Measurements from ENCODE around the gene KCNK2.

The KCNK2 gene, protein sequence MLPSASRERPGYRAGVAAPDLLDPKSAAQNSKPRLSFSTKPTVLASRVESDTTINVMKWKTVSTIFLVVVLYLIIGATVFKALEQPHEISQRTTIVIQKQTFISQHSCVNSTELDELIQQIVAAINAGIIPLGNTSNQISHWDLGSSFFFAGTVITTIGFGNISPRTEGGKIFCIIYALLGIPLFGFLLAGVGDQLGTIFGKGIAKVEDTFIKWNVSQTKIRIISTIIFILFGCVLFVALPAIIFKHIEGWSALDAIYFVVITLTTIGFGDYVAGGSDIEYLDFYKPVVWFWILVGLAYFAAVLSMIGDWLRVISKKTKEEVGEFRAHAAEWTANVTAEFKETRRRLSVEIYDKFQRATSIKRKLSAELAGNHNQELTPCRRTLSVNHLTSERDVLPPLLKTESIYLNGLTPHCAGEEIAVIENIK

DNA sequence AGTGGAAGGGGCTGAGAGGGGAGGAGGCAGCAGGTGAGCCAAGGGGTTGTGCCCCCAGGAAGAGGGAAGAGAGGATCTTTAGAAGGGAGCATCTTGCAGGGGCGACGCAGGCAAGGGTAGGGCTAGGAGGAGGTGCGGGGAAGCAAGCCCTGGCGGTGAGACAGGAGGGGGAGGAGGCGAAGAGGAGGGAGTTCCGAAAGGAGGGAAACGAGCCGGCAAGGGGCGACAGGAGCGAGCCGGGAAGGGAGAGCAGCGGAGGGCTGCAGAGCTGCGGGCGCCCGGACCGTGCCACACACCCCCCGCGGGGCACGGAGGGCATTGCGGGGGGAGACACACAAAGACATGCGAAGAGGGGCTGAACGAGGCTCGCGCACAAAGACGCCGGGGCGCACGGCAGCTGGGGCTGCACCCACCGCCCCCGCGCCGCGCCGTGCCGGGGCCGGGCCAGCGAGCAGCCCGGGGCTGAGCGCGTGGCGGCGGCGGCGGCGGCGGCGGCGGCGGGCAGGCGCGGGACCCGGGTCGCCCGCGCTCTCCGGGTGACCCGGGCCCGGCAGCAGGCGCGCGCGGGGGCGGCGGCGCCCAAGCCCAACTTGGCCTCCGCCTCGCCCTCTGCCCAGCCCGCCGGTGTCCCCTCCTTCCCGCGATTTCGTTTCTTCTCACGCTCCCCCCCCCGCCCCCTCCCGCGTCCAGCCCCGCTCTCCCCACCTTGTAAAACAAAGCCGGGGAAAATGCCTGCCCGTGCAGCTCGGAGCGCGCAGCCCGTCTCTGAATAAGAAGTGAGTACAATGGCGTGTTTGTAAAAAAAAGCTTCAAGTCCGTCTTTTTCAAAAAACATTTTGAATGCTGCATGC, at the start of gene KCNK2:
KCNK2 (plus strand) TSS at position 206 of the 851 bp plus-strand sequence. CDS start 649 bp downstream, outside the sequence.
- DNase-seq: no peak

DNA sequence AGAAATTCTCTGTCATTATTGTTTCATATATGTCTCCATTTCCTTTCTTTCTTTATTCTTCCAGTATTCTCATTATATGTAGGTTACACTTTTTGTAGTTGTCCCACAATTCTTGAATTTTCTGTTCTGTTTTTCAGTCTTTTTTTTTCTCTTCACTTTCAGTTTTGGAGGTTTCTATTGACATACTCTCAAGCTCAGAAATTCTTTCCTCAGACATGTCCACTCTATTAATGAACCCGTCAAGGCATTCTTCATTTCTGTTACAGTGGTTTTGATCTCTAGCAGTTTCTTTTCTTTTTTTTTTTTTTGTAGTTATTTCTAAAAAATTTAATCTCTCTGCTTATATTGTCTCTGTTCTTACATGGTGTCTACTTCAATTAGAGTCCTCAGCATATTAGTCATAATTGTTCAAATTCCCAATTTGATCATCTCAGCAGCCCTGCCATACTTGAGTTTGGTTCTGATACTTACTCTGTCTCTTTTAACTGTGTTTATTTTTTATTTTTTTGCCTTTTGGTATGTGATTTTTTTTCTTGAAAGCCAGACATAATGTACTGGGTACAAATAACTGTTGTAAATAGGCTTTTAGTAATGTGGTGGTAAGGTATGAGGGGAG, 49.5 kb upstream of the KCNK2 start:
- no peak for DNase-seq

DNA sequence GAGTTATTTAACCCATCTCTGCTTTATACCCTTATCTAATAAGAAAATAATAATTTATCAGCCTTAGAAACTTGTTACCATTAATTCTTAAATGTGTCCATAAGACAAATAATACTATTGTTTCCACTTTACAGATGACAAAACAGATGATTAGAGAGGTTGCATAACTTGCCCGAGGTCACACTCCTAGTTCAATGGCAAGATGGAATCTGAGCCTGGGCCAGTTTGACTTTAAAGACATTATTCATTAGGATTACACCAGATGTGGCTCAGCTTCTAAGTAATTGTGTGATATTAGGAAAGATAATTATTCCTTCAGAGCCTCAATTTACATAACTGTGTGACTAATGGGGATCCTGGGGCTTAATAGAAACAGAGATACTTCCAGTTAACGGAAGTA, 42.3 kb upstream of the KCNK2 start:
- DNase-seq: no peak

DNA sequence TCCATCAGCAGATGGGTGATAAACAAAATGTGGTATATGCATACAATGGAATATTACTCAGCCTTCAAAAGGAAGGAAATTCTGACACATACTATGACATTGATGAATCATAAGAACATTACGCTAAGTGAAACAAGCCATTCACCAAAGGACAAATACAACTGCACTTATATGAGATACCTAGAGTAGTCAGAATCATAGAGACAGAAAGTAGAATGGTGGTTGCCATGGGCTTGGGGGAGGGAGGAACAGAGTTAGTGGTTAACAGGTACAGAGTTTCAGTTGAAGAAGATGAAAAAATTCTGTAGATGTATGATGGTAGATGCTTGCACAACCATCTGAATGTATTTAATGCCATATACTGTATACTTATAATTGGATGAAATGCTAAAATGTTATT, 39.1 kb upstream of the KCNK2 start:
- DNase-seq: no peak

DNA sequence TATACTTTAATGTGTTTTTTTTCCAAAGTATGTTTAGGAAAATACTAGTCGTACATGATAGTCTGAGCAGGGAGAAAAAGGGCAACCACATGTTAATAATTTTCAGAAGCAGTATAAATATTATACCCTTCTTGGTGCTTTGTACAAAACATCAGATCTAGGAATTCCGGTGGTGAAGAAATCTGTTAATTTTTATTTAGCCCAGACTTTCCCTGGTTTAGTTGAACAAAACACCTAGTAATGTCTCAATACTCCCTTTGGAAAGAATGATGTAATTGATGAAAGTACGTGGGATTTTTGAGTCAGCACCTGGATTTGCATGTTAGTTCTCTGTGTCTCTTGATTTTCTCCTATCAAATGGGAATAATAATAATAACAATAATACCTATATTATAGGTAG, 38.4 kb upstream of the KCNK2 start:
- DNase-seq: no peak

DNA sequence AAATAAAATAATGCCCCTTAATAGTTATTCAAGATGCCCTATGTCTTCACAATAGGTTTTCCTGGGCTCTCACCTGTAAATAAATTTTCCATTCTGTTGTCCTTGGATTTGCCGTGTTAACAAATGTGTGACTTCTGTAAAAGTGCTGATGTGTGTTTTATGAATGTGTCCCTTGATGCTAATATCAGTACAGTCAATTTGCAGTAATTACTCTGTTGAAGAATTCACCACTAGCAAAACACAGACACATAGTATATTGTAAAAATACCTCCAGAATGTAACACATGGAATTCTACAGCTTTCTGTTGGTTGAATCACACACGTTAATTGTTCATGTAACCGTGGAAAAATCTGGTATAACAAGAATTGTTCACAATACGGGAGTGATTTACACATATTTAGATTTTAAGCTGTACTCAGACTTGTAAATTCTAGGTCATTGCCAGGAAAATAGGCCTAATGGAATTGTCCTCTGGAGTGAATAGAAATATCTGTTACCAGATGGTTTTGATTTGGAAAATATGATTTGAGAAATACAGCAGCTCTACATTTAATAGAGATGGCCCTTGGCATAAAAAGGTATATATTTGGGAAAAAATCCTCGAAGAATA, 36.7 kb upstream of the KCNK2 start:
- DNase-seq: no peak

DNA sequence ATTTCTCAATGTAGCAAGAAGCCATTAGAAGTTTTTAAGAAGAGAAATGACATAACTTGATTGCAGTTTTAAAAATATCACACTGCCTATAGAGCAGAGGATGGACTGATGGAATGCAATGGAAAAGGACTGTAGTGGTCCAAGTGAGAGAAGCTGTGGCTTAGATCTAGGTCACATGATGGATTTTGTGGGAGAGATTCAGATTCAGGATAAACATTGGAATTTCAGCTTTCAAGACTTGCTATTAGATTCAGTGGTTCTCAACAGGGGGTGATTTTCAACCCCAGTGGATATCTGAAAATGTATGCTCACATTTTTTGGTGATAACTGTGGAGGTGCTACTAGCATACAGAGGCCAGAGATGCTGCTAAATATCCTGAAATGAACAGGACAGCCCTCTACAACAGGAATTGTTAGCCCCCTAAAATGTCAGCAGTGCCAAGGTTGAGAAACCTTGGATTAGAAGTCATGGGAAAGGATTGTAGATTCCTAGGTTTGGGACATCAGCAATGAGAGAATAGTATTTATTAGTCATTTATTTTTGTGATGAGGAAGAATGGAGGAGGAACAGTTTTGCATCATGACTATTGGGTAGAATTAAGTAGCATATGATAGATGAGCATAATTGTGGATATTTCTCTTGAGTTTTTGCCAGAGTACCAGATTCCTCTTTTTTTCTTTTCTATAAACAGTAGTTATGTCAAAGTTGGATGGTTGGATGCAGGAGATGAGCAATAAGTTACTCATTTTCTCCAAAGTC, 30.1 kb upstream of the KCNK2 start:
- no peak for DNase-seq

DNA sequence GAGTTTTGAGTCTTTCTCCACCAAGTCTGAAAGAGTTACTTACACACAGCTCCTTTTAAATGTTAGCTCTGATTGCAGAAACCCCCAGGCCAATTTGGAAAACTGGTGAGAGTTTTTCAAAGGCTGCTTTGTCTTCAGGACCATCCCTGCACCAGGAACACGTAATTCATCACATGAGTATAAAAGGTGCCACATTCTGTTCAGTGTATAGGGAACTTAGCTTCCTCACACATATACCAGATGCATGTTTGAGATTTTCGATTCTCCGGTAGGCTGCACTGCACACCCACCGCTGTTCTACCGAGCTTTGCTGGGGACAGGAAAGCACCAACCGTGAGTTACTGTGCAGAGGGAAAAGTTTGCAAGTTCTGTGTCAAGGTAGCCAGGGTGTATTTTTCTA, 28.3 kb upstream of the KCNK2 start:
- no peak for DNase-seq

DNA sequence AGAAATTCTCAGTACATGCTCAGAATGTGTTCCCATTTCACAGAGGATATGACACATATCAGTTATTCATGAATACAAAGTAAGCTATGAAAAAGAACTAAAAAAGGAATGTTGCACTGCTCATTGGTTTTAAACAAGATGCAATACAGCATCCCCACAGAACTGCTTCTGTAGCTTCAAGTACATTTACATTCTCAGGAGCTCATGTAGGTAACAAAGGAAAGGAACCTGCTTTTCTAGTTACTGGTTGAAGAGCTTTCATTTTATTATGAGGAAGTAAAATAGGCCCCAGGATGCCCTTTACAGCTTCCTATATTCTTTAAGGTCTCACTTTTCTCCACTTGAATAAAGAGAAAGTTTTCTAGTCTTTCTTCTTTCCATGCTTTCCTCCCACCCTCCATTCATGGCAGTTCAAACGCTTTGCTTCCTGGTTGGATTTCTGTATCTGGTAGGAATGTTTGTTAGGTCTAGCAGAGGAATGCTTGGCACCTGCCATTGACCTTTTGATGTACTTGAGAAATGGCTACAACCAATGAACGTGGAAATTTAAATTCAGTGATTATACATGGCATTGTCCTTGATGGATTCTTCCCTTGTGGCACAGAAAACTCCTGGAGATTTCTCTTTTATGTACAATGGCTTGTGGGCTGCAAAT, 27.1 kb upstream of the KCNK2 start:
- DNase-seq: no peak

DNA sequence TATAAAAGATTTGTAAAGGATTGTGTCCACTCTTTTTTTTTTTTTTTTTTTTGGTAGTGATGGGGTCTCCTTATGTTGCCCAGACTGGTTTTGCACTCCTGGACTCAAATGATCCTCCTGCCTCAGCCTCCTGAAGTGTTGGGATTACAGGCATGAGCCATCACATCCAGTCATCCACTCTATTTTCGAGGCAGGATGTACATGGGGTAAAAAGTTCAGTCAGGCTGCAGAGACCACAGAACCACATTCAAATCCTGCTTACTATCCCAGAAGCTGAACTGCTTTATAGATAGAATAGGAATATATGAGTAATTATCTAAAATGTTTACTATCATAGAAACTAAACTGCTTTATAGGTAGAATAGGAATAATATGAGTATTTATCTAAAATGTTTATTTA, 26.0 kb upstream of the KCNK2 start:
- DNase-seq: no peak

DNA sequence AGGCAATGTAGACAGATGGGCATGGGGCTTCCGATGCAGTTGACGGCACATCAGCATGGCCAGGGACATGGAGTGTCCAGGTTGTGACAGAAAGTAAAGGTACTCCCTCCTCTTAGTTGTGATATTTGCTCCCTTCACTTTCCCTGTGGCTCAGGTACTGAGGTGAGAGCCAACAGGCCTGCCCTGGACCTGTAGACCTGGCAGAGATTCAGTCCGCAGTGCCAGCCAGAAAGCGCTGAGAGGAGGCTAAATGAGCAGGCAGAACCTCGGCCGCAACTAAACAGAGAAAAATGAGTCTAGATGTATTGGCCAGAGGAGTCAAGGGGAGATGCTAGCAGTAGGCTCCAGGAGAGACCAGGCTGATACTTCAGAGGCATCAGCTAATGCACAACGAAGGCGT, 22.6 kb upstream of the KCNK2 start:
- DNase-seq: no peak

DNA sequence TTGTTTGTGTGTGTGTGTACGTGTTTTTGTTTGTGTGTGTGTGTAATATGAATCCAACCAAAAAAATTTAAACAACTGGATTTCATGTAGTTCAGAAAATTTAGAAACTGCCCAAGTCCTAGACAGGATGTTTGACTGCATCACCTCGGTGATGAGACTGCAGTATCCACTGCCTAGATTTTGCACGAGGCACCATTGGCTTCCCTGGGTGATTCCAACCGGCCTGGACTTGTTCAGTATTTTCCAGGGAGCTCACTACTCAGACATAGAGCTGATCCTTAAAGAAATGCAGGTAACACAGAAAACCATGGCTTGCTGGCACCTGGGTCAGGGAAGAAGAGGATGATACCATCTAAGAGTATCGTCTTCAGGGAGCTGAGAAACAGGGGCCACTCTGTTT, 18.2 kb upstream of the KCNK2 start:
- DNase-seq: no peak

DNA sequence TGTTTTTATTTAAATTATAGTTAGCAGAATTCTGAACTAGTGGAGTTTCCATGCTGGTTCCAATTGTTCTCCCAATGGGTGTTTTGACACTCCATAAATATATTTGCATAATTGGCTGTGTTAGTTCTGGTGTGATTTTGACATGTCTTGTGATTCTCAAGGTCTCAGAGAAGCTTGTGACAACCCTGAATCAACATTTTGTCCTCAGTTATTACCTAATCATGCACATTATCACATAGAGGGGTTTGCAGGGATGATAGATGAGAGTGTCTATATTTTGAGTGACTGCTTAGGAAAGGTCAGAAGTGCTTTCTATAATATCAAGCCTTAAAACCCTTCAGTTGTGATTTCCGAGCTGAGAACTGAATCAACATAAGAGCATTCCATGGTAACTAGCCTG, 11.5 kb upstream of the KCNK2 start:
- DNase-seq: no peak

DNA sequence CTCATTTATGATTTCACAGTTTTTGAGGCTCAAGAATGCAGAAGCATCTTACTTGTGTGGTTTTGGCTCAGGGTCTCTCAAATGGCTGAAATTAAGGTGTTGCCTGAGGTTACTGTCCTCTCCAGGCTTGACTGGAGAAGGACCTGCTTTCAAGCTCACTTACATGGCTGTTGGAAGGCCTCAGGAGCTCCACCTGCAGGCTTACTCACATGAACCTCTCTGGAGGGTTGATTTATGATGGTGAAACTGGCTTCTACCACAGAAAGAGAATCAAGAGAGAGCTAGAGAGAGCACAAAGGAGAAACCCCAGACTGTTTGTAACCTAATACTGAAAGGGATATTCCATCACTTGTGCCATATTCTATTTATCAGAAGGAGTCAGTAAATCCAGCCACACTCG, 6.2 kb upstream of the KCNK2 start:
- no peak for DNase-seq

DNA sequence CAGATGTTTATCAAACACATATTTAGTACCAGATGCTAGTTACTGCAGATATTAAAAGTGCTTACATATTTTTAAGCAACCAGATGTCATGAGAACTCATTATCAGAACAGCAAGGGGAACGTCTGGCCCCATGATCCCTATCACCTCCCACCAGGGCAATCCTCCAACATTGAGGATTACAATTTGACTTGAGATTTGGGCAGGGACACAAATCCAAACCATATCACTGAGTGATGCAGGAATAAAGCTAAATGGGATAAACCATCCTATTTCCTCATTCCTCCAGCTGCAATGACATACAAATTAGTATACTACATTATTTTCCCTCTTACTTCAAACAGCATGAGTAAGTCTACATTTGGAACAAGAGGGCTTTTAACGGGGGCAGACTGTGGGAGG, 3.1 kb upstream of the KCNK2 start:
- DNase-seq: no peak

DNA sequence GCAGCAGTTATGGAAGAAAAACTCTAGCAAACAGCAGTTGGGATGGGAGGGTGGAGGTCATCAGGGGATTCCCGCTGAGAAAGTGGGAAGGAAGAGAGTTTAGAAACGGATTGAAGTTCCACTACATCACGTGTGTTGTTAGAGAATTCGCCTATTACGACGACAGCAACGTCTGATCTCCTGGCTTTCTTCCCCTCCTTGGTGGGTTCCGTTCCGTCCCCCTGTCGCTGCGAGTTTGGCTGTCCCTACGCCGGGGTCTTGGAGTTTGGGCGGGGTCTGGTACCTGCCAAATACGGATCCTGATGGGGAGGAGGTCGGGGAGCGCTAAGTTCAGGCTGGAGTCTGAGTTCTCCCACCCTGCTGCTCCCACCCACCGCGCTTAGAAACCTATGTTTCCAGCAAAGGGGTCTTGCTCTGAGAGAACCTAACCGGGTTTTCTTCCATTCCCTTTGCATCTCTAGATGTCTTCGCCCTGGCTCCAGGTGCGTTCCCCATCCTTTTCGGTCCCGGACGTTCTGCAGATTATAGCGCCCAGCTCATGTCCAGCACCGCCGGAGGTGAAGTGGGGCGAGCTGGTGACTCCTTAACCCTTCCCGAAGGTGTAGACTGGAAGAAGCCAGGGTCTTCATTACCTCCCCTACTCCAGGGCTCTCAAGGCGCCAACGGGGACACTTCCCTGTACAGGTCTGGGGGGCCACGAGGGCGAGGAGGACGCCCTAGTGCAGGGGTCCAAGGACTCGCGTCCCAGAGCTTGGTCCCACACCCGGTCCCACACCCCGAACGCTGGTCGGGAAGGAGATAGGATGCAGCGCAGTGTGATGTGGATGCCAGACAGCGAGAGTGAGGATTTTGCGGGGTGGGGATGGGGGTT, 641 bp upstream of the KCNK2 start:
- DNase-seq: no peak

DNA sequence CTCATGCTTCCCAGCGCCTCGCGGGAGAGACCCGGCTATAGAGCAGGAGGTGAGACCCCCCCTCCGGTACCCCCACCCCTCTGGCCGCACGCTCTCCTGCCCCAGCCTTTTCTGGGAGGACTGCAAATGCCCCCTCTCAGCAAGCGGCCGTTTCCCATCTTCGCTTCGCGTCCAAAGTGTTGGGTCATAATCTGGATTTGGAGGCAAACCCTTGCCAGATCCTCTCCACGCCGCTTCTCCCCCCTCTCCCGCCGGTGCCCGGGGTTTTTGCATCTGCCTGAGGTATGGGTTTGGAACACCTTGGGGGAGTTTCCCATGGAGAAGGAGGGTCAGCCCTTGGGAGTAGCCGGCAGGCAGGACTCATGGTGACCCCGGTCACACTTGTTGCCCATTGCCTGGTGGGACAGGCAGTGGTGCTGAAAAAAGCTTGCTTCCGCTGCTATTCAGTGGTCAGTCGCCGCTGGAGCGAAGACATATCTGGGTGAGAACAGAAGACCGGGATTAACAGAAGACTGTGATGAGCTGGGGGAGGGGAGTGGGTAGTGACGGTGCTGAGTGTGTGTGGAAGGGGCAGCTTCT, 935 bp downstream of the KCNK2 start:
- DNase-seq: no peak

DNA sequence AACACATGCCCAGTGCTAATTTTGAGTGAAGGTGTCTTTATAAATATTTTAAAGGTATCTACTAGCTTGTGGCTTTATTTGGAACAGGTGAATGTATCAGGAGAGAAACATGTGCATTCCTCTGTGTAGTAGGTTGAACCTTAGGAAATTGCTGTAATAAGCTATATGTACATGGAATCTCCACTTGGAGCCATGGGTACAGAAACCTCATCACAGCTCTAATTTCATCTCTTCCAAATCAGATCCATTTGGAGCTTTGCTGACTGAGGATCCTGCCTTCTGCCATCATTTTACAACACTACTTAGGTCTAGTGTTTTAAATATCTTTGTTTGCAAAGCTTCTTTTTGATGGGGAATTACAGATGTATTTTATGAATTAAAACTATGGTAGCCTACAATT, 2.1 kb downstream of the KCNK2 start:
- DNase-seq: no peak

DNA sequence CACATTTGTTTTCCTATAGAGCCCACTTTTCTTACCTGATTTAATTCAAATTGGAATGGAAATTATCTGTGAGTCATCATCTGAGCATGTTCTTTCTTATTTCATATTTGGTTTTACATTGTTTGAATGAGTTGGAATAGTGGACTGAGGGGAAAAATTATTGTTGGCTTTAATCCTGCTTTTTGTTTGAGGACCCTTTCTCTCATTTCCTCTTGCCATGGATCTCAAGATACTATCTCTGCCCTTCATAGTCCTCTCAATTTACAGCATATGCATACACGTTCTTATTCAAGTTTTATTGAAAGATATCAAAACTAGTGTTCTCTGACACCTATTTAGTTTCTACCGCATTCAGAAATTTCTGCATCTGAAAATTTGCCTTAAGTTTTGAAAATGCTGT, 5.1 kb downstream of the KCNK2 start:
- DNase-seq: no peak

DNA sequence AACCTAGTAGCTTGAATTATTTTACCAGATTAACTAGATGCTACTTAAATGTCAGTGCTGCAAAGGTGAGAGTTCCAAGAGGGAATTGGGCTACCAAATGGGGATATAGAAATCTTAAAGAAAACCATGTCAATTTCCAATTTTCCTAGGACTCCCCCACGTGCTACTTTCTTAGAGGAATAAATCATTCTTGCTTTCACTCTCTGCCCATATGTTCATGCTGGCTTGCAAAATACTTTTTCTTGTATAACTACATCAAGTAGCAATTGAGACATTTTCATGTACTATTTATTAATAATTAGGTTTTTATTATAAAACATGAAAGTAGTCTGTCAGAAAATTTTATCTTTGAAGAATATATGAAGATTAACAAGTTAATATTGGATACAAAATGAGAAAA, 11.8 kb downstream of the KCNK2 start:
- no peak for DNase-seq

DNA sequence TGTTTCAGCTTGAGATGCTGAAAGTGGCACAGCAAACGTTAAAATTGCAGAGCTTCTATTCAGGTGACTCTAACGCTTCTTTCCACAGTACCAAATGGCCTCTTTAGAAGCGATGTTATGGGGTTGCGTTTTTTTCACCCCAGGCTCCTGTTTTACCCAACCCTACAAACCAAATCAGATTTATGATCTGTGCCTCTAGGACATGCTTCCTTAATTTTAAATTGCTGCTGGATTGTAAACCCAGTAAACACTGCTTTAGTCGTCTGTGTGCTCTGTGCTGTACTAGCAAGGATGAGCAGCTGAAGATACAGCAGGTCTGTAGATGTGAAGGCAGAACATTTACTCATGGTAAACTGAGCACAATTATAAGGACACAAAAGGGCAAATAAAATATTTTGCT, 13.0 kb downstream of the KCNK2 start:
- DNase-seq: no peak
